Osteocyte (in vitro differentiated cells): Measurements from ENCODE around the gene ENPP7. TPM values are rescaled to one million over a fixed set of nuclear protein-coding genes. Genes with fewer than 3 reads are reported as not detected.

Experiments
- DNase-seq: peaks from one replicate; pipeline ENCODE4 v3.0.0; 2021; ENCODE audit warnings: mixed read lengths; ENCODE audit not compliant: unreplicated experiment; ENCODE audit errors: extremely low spot score
- H3K27ac Mint-ChIP-seq: one replicate; pipeline ENCODE4 v1.8.0; 2021; ENCODE audit warnings: mild to moderate bottlenecking, mixed read lengths; ENCODE audit not compliant: unreplicated experiment
- H3K27me3 Mint-ChIP-seq: one replicate; pipeline ENCODE4 v1.8.0; 2021; ENCODE audit warnings: mixed read lengths; ENCODE audit not compliant: unreplicated experiment
- H3K36me3 Mint-ChIP-seq: one replicate; pipeline ENCODE4 v1.8.0; 2021; ENCODE audit warnings: mixed read lengths; ENCODE audit not compliant: unreplicated experiment
- H3K4me1 Mint-ChIP-seq: one replicate; pipeline ENCODE4 v1.8.0; 2021; ENCODE audit warnings: mixed read lengths; ENCODE audit not compliant: unreplicated experiment
- H3K4me3 Mint-ChIP-seq: one replicate; pipeline ENCODE4 v1.8.0; 2021; ENCODE audit warnings: mild to moderate bottlenecking, moderate library complexity, mixed read lengths; ENCODE audit not compliant: unreplicated experiment
- H3K9me3 Mint-ChIP-seq: one replicate; pipeline ENCODE4 v1.8.0; 2021; ENCODE audit warnings: mixed read lengths; ENCODE audit not compliant: unreplicated experiment
- CTCF ChIP-seq: fragments of 200-600 bp; sonication (generic); IDR thresholded peaks from 2 replicates; pipeline ENCODE4 v1.5.0; 2021; ENCODE audit warnings: antibody characterized with exemption, mild to moderate bottlenecking, moderate library complexity
- total RNA-seq: library from RNA; stranded (reverse); gene quantifications from 2 replicates; pipeline ENCODE4 v1.2.1, GENCODE V29; 2021

ENPP7 gene
- total RNA-seq, 1 donor from 2014 or later: not detected

- Mint-ChIP-seq H3K4me1 (peaks cover 13% of the 10 kb centered on the region), H3K36me3 (no peaks in the 10 kb centered on the region), H3K4me3 (no peak overlapping the region), H3K9me3 (no peaks in the 10 kb centered on the region), H3K27ac (no peak overlapping the region), H3K27me3 (peaks cover 27% of the 10 kb centered on the region)
- TF ChIP-seq CTCF: no peak
- DNase-seq: no peak
These were observed 7.3 kb downstream of the ENPP7 start for GRCh38 chr17:79737922-79738578.

- no peaks in the 10 kb centered on the region for H3K36me3 Mint-ChIP-seq
- H3K27me3 Mint-ChIP-seq: peaks cover 30% of the 10 kb centered on the region
- H3K4me1 Mint-ChIP-seq: peaks cover 9% of the 10 kb centered on the region
- H3K4me3 Mint-ChIP-seq: no peak overlapping the region
- DNase-seq: no peak
- H3K9me3 Mint-ChIP-seq: no peaks in the 10 kb centered on the region
- no peak for TF ChIP-seq CTCF
- no peak overlapping the region for H3K27ac Mint-ChIP-seq
These were observed 7.9 kb downstream of the ENPP7 start for GRCh38 chr17:79738643-79739042.

GRCh38 chr17:79739148-79740062 is 8.7 kb downstream of the ENPP7 start:
- Mint-ChIP-seq H3K27ac (no peak overlapping the region), H3K27me3 (peaks cover 30% of the 10 kb centered on the region), H3K36me3 (no peaks in the 10 kb centered on the region), H3K9me3 (no peaks in the 10 kb centered on the region), H3K4me1 (peaks cover 9% of the 10 kb centered on the region), H3K4me3 (no peak overlapping the region)
- no peak for TF ChIP-seq CTCF
- no peak for DNase-seq

- H3K4me1 Mint-ChIP-seq: peaks cover 9% of the 10 kb centered on the region
These were observed 9.7 kb downstream of the ENPP7 start for GRCh38 chr17:79740413-79740812.

More at GRCh38 chr17:79740413-79740812, 9.7 kb downstream of the ENPP7 start:
- no peak for TF ChIP-seq CTCF
- H3K9me3 Mint-ChIP-seq: no peaks in the 10 kb centered on the region
- H3K36me3 Mint-ChIP-seq: no peaks in the 10 kb centered on the region
- H3K27me3 Mint-ChIP-seq: peaks cover 36% of the 10 kb centered on the region
- H3K27ac Mint-ChIP-seq: no peak overlapping the region
- no peak overlapping the region for H3K4me3 Mint-ChIP-seq
- DNase-seq: no peak
